Caco-2 (cell line): Measurements from ENCODE around the gene KATNB1. TPM values are rescaled to one million over a fixed set of nuclear protein-coding genes. Genes with fewer than 3 reads are reported as not detected.

Source experiments
- BruUV-seq: library from RNA; stranded (reverse); fragments of 400-500 nt; replicated peaks from 2 replicates; lab custom pipeline; 2021; lab: Mats Ljungman, UMichigan
- CTCF ChIA-PET: fragments of 300-600 bp; sonication (Branson Sonifier 250); formaldehyde crosslinking; loops from one replicate; lab custom pipeline; 2022; ENCODE audit warnings: antibody characterized with exemption; lab: Charles Lee
- POLR2A ChIA-PET: fragments of 300-600 bp; sonication (Branson Sonifier 250); formaldehyde crosslinking; loops from one replicate; lab custom pipeline; 2022; ENCODE audit warnings: antibody characterized with exemption; lab: Charles Lee
- DNase-seq, 2 experiments: peaks; one replicate each; pipeline versions ENCODE4 v3.0.0 to v3.0.0-alpha.2; 2020 to 2022
- H3K27me3 ChIP-seq: replicated peaks from 2 replicates; pipeline ENCODE4 v1.6.0; 2011; ENCODE audit warnings: low read length; ENCODE audit not compliant: control insufficient read depth, insufficient read depth
- H3K36me3 ChIP-seq: 2 replicates; pipeline ENCODE4 v1.5.1; 2011; ENCODE audit warnings: low read length; ENCODE audit not compliant: control insufficient read depth, insufficient read depth
- H3K4me1 ChIP-seq: fragments of 250-450 bp; sonication (Bioruptor Pico); 2 replicates; pipeline ENCODE4 v1.5.1; 2020; ENCODE audit warnings: mild to moderate bottlenecking
- H3K4me3 ChIP-seq: 2 replicates; pipeline ENCODE4 v1.5.1; 2011; ENCODE audit warnings: low read depth, mild to moderate bottlenecking, control low read depth, low read length
- H3K9me3 ChIP-seq: fragments of 250-450 bp; sonication (Bioruptor Pico); 2 replicates; pipeline ENCODE4 v1.5.1; 2020; ENCODE audit warnings: mild to moderate bottlenecking, moderate library complexity
- H3K27ac Mint-ChIP-seq: one replicate; pipeline ENCODE4 v1.8.0; 2022; ENCODE audit warnings: mixed read lengths; ENCODE audit not compliant: unreplicated experiment
- H3K27me3 Mint-ChIP-seq: one replicate; pipeline ENCODE4 v1.8.0; 2022; ENCODE audit warnings: mixed read lengths; ENCODE audit not compliant: insufficient read depth, unreplicated experiment
- H3K36me3 Mint-ChIP-seq: one replicate; pipeline ENCODE4 v1.8.0; 2022; ENCODE audit warnings: mild to moderate bottlenecking, mixed read lengths; ENCODE audit not compliant: insufficient read depth, unreplicated experiment
- H3K4me1 Mint-ChIP-seq: one replicate; pipeline ENCODE4 v1.8.0; 2022; ENCODE audit warnings: low read depth, mixed read lengths; ENCODE audit not compliant: unreplicated experiment
- H3K4me3 Mint-ChIP-seq: one replicate; pipeline ENCODE4 v1.8.0; 2022; ENCODE audit warnings: mild to moderate bottlenecking, moderate library complexity, mixed read lengths; ENCODE audit not compliant: unreplicated experiment
- H3K9me3 Mint-ChIP-seq: one replicate; pipeline ENCODE4 v1.8.0; 2022; ENCODE audit warnings: mixed read lengths; ENCODE audit not compliant: unreplicated experiment
- CTCF ChIP-seq, 2 experiments: fragments of 200-600 bp in 1 of 2; IDR thresholded peaks; 1 replicate in 1 of 2; 2 replicates in 1 of 2; pipeline versions ENCODE4 v1.5.1 to v1.8.0; 2011 to 2022; ENCODE audit warnings: antibody characterized with exemption in 1 of 2, control low read depth in 1 of 2, inconsistent platforms in 1 of 2, low read depth in 1 of 2, low read length in 1 of 2, mild to moderate bottlenecking in 1 of 2, moderate library complexity in 1 of 2; ENCODE audit not compliant: insufficient read depth in 1 of 2, severe bottlenecking in 1 of 2, unreplicated experiment in 1 of 2
- intact Hi-C: fragments of 100-400 bp; cut with micrococcal nuclease; formaldehyde crosslinking; loops from one replicate; pipeline ENCODE4 v1.10.0; 2022; ENCODE audit not compliant: unreplicated experiment
- total RNA-seq: library from RNA; stranded (reverse); gene quantifications from 2 replicates; pipeline ENCODE4 v1.2.3, GENCODE V29; 2022

The KATNB1 gene
- total RNA-seq, 1 experiment from 2014 or later: 32.4 TPM

GRCh38 chr16:57766714-57767348 is 31.3 kb downstream of the KATNB1 start:
- ChIA-PET POLR2A (no interaction called here), CTCF (no interaction called here)
- no peak overlapping the region for H3K4me3 ChIP-seq
- intact Hi-C loops: no loop called here
- peaks cover 75% of the 10 kb centered on the region for H3K36me3 Mint-ChIP-seq
- peaks cover 3% of the 10 kb centered on the region for H3K36me3 ChIP-seq
- H3K4me3 Mint-ChIP-seq: no peak overlapping the region
- TF ChIP-seq CTCF (IDR thresholded peaks at IDR 0.05; ENCODE audit: insufficient read depth in 1 of 2, low read depth in 1 of 2, low read length in 1 of 2, severe bottlenecking in 1 of 2, unreplicated experiment in 1 of 2): no peak
- no peaks in the 10 kb centered on the region for H3K27me3 Mint-ChIP-seq
- no peak for DNase-seq
- H3K27me3 ChIP-seq: no peaks in the 10 kb centered on the region
- H3K9me3 ChIP-seq: no peaks in the 10 kb centered on the region
- no peaks in the 10 kb centered on the region for H3K4me1 Mint-ChIP-seq
- BruUV-seq: no TSS peak
- no peaks in the 10 kb centered on the region for H3K9me3 Mint-ChIP-seq
- no peak overlapping the region for H3K27ac Mint-ChIP-seq
- no peaks in the 10 kb centered on the region for H3K4me1 ChIP-seq

GRCh38 chr16:57769541-57770145 is 34.1 kb downstream of the KATNB1 start:
- H3K4me3 ChIP-seq: no peak overlapping the region
- no peak for TF ChIP-seq CTCF (IDR thresholded peaks at IDR 0.05; ENCODE audit: insufficient read depth in 1 of 2, low read depth in 1 of 2, low read length in 1 of 2, severe bottlenecking in 1 of 2, unreplicated experiment in 1 of 2)
- POLR2A ChIA-PET: no interaction called here
- no peaks in the 10 kb centered on the region for H3K4me1 ChIP-seq
- H3K27me3 ChIP-seq: no peaks in the 10 kb centered on the region
- H3K9me3 ChIP-seq: no peaks in the 10 kb centered on the region
- peaks cover 3% of the 10 kb centered on the region for H3K36me3 ChIP-seq
- DNase-seq: no peak
- H3K9me3 Mint-ChIP-seq: no peaks in the 10 kb centered on the region
- no peaks in the 10 kb centered on the region for H3K27me3 Mint-ChIP-seq
- intact Hi-C loops: no loop called here
- peaks cover 49% of the 10 kb centered on the region for H3K36me3 Mint-ChIP-seq
- BruUV-seq: no TSS peak
- H3K27ac Mint-ChIP-seq: no peak overlapping the region
- CTCF ChIA-PET: interaction anchor here (0.6 kb wide), 1 partner anchor 33 kb away, joined by 3 read pairs; no protein-coding TSS in a partner anchor
- H3K4me1 Mint-ChIP-seq: no peaks in the 10 kb centered on the region
- no peak overlapping the region for H3K4me3 Mint-ChIP-seq

GRCh38 chr16:57770361-57770760 is 34.8 kb downstream of the KATNB1 start:
- Mint-ChIP-seq H3K4me1 (no peaks in the 10 kb centered on the region), H3K9me3 (no peaks in the 10 kb centered on the region), H3K27ac (no peak overlapping the region), H3K36me3 (peaks cover 43% of the 10 kb centered on the region), H3K27me3 (no peaks in the 10 kb centered on the region), H3K4me3 (no peak overlapping the region)
- Histone ChIP-seq H3K4me3 (no peak overlapping the region), H3K4me1 (no peaks in the 10 kb centered on the region), H3K27me3 (no peaks in the 10 kb centered on the region), H3K36me3 (peaks cover 3% of the 10 kb centered on the region), H3K9me3 (no peaks in the 10 kb centered on the region)
- DNase-seq: no peak
- intact Hi-C loops: no loop called here
- ChIA-PET CTCF (no interaction called here), POLR2A (no interaction called here)
- no TSS peak for BruUV-seq
- TF ChIP-seq CTCF (IDR thresholded peaks at IDR 0.05; ENCODE audit: insufficient read depth in 1 of 2, low read depth in 1 of 2, low read length in 1 of 2, severe bottlenecking in 1 of 2, unreplicated experiment in 1 of 2): no peak
